ENCODE results near the gene CASP3.
"Not testable (repeated sequence)": the region's sequence is repeated elsewhere in the genome, so short reads cannot be mapped to it uniquely, and the experiment has no call there.

CASP3 gene

GRCh38 chr4:184624972-184625554 lies 24.2 kb downstream of the CASP3 start:
- ChIA-PET CTCF (interaction anchor here (0.6 to 0.7 kb wide), 2 partner anchors 24 to 68 kb away, joined by 3 to 5 read pairs; no protein-coding TSS in a partner anchor), POLR2A (interaction anchor here (1.6 kb wide), 1 partner anchor 109 kb away, joined by 3 read pairs; the partner anchor contains the start of gene CENPU)
- DNase-seq (ENCODE audit: extremely low spot score), result no peak
- TF ChIP-seq PKNOX1 (IDR thresholded peaks at IDR 0.05), result no peak
- no peak for TF ChIP-seq SUZ12 (IDR thresholded peaks at IDR 0.05)

- POLR2A ChIA-PET, result not testable (repeated sequence)
Observed at GRCh38 chr4:184624504-184624903, 24.7 kb downstream of the CASP3 start.

DNA sequence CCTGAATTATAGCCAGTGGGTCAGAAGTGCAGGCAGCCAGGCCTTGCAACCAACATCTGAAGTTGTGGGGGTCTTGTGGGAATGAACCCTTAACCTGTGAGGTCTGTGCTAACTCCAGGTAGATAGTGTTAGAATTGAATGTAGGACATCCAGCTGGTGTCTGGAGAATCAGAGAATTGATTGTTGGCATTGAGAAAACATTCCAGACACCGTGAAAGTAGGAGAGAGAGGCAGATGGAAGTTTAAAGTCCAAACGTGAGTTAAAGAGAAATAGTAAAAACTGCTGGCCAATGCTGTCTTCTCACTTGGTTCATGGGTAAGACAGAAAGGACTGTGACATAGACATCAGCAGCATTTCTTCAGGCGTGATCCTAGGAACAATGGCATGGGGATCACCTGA lies 27.7 kb downstream of the CASP3 start:
- ChIA-PET POLR2A (no interaction called here), CTCF (no interaction called here)
- no peak for DNase-seq (ENCODE audit: extremely low spot score)
- TF ChIP-seq FOXA1 (IDR thresholded peaks at IDR 0.05), result no peak
- no peak for TF ChIP-seq PKNOX1 (IDR thresholded peaks at IDR 0.05)
- TF ChIP-seq ARNT (IDR thresholded peaks at IDR 0.05), result no peak
- TF ChIP-seq HDGF (IDR thresholded peaks at IDR 0.05; ENCODE audit: borderline replicate concordance), result no peak
- no peak for TF ChIP-seq L3MBTL2 (conservative IDR thresholded peaks at IDR 0.05)
- no peak for TF ChIP-seq LEF1 (IDR thresholded peaks at IDR 0.05; ENCODE audit: borderline replicate concordance)
- no peak for TF ChIP-seq FOXK2 (IDR thresholded peaks at IDR 0.05)
- TF ChIP-seq SP1 (IDR thresholded peaks at IDR 0.05), result no peak
- no peak for TF ChIP-seq CTBP1 (IDR thresholded peaks at IDR 0.05; ENCODE audit: borderline replicate concordance)
- TF ChIP-seq TARDBP (IDR thresholded peaks at IDR 0.05), result no peak
- no peak for TF ChIP-seq NFRKB (IDR thresholded peaks at IDR 0.05)
- TF ChIP-seq BHLHE40 (IDR thresholded peaks at IDR 0.05; ENCODE audit: borderline replicate concordance), result no peak
- TF ChIP-seq ZNF384 (IDR thresholded peaks at IDR 0.05), result no peak

More at GRCh38 chr4:184624504-184624903, 24.7 kb downstream of the CASP3 start:
- CTCF ChIA-PET; DNase-seq (ENCODE audit: extremely low spot score): not testable (repeated sequence)

DNA sequence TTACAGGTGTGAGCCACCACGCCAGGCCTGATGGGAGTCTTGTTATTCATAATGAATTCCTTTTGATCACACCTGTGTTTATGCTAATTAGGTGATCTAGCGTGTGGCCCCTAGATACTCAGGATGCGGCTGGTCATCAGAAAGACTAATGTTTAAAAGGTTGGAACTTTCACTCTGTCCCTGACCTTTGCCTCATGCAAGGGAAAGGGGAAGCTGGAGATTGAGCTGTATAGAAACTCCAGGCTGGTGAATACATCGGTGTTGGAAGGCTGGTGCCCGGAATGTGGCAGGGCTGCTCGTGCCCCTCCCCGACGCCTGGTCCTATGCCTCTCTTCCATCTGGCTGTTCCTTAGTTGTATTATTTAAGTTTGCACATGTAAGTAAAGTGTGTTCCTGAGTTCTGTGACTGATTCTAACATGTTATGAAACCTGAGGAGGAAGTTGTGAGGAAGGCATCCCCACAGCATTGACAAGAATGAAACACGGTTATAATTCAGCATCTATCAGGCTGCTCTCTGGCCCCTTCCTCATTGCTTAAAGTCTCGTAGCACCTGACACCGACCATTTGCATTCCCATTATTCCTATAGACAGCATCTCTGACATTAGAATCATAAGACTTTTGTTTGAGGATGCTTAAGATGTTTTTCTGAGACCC lies 28.9 kb downstream of the CASP3 start:
- no peak for DNase-seq (ENCODE audit: extremely low spot score)
- POLR2A ChIA-PET, result no interaction called here
- CTCF ChIA-PET, result no interaction called here
- TF ChIP-seq LEF1 (IDR thresholded peaks at IDR 0.05; ENCODE audit: borderline replicate concordance), result no peak
- TF ChIP-seq ZNF384 (IDR thresholded peaks at IDR 0.05), result no peak
- no peak for TF ChIP-seq NFRKB (IDR thresholded peaks at IDR 0.05)
- no peak for TF ChIP-seq BHLHE40 (IDR thresholded peaks at IDR 0.05; ENCODE audit: borderline replicate concordance)
- no peak for TF ChIP-seq SUZ12 (IDR thresholded peaks at IDR 0.05)
- TF ChIP-seq CTBP1 (IDR thresholded peaks at IDR 0.05; ENCODE audit: borderline replicate concordance), result no peak
- no peak for TF ChIP-seq ELF4 (IDR thresholded peaks at IDR 0.05)
- TF ChIP-seq FOXK2 (IDR thresholded peaks at IDR 0.05), result no peak
- no peak for TF ChIP-seq FOXA1 (IDR thresholded peaks at IDR 0.05)

DNA sequence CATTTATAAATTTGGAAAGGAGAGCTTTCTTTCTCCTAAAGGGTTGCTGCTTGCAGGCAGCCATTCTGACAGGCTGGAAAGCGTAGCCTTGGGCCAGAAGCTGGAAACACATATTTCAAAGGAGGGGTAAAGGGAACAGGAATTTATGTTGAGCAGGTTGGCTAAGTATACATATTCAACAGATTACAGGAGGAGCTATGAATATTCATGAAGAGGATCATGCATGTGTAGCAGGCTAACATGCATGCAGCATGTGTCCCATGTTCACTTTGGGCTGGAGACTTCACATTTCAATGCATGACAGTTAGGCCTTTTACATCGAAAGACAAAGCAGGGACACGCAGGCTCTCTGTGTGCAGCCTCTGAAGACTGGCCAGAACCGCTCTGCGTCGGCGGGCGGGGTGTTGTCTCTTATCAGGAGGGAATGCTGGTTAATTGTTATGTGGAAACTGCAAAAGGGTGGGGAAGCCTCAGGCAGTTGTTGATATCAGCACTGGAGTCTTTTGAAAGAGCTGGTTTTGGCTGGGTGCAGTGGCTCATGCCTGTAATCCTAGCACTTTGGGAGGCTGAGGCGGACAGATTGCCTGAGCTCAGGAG lies 31.5 kb downstream of the CASP3 start:
- no peak for DNase-seq (ENCODE audit: extremely low spot score)
- POLR2A ChIA-PET, result interaction anchor here (0.5 kb wide), 1 partner anchor 75 kb away, joined by 3 read pairs; no protein-coding TSS in a partner anchor
- CTCF ChIA-PET, result interaction anchor here (1.6 kb wide), 1 partner anchor 354 kb away, joined by 5 read pairs; no protein-coding TSS in a partner anchor
- TF ChIP-seq SUZ12 (IDR thresholded peaks at IDR 0.05), result no peak
- no peak for TF ChIP-seq LEF1 (IDR thresholded peaks at IDR 0.05; ENCODE audit: borderline replicate concordance)
- TF ChIP-seq FOXK2 (IDR thresholded peaks at IDR 0.05), result no peak
- no peak for TF ChIP-seq ARNT (IDR thresholded peaks at IDR 0.05)
- no peak for TF ChIP-seq NFRKB (IDR thresholded peaks at IDR 0.05)
- no peak for TF ChIP-seq HDGF (IDR thresholded peaks at IDR 0.05; ENCODE audit: borderline replicate concordance)
- TF ChIP-seq BHLHE40 (IDR thresholded peaks at IDR 0.05; ENCODE audit: borderline replicate concordance), result no peak
- no peak for TF ChIP-seq FOXM1 (IDR thresholded peaks at IDR 0.05; ENCODE audit: borderline replicate concordance)
- TF ChIP-seq ZNF384 (IDR thresholded peaks at IDR 0.05), result no peak
- no peak for TF ChIP-seq PKNOX1 (IDR thresholded peaks at IDR 0.05)
- TF ChIP-seq CTBP1 (IDR thresholded peaks at IDR 0.05; ENCODE audit: borderline replicate concordance), result no peak
- no peak for TF ChIP-seq L3MBTL2 (conservative IDR thresholded peaks at IDR 0.05)
- TF ChIP-seq FOXA1 (IDR thresholded peaks at IDR 0.05), result no peak
- TF ChIP-seq ELF4 (IDR thresholded peaks at IDR 0.05), result no peak
- TF ChIP-seq SP1 (IDR thresholded peaks at IDR 0.05), result no peak

- CTCF ChIA-PET, result interaction anchor here (1.5 kb wide), 1 partner anchor 352 kb away, joined by 3 read pairs; no protein-coding TSS in a partner anchor
- POLR2A ChIA-PET, result no interaction called here
- no peak for DNase-seq (ENCODE audit: extremely low spot score)
- no peak for TF ChIP-seq NFRKB (IDR thresholded peaks at IDR 0.05)
- TF ChIP-seq ZNF384 (IDR thresholded peaks at IDR 0.05), result no peak
- no peak for TF ChIP-seq PKNOX1 (IDR thresholded peaks at IDR 0.05)
- TF ChIP-seq L3MBTL2 (conservative IDR thresholded peaks at IDR 0.05), result no peak
- TF ChIP-seq HDGF (IDR thresholded peaks at IDR 0.05; ENCODE audit: borderline replicate concordance), result no peak
- no peak for TF ChIP-seq TARDBP (IDR thresholded peaks at IDR 0.05)
- no peak for TF ChIP-seq CTBP1 (IDR thresholded peaks at IDR 0.05; ENCODE audit: borderline replicate concordance)
Observed at GRCh38 chr4:184616633-184617551, 32.4 kb downstream of the CASP3 start.

DNA sequence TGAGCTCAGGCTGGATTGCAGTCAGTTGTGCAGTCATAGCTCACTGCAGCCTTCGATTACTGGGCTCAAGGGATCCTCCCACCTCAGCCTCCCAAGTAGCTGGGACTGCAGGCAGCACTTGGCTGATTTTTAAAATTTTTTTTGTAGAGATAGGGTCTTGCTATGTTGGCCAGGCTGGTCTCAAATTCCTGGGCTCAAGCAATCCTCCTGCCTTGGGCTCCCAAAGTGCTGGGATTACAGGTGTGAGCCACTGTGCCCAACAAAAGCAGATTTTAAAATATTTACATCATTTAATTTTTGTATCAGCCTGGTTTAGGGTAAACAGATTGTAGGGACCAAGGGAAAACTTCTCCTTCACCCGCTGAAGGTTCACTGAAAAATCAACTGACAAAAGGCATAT lies 33.1 kb downstream of the CASP3 start:
- ChIA-PET CTCF (interaction anchor here (1.5 kb wide), 1 partner anchor 352 kb away, joined by 3 read pairs; no protein-coding TSS in a partner anchor), POLR2A (interaction anchor here (3.2 kb wide), 1 partner anchor 33 kb away, joined by 13 read pairs; the partner anchor contains the start of genes CASP3 and PRIMPOL)
- DNase-seq (ENCODE audit: extremely low spot score), result not testable (repeated sequence)

All from HEK293T (cell line).